H1 (cell line): ENCODE data around the gene ATP2B1. TPM values are rescaled to one million over a fixed set of nuclear protein-coding genes. Genes with fewer than 3 reads are reported as not detected.

Source experiments
- CTCF ChIA-PET: fragments of 300-600 bp; sonication (Branson Sonifier 250); formaldehyde crosslinking; loops from one replicate; lab custom pipeline; 2021; ENCODE audit not compliant: partially characterized antibody; lab: Charles Lee
- POLR2A ChIA-PET: fragments of 300-600 bp; sonication (Branson Sonifier 250); formaldehyde crosslinking; loops from one replicate; lab custom pipeline; 2021; ENCODE audit warnings: inconsistent platforms; ENCODE audit not compliant: partially characterized antibody; lab: Charles Lee
- DNase-seq, 2 experiments: peaks; one replicate each; pipeline versions ENCODE4 v3.0.0 to v3.0.0-alpha.2; 2010 to 2022; ENCODE audit warnings: low spot score in 2 of 2, low read depth in 1 of 2, mixed read lengths in 1 of 2
- FAIRE-seq: peaks from 2 replicates; lab custom pipeline; 2011; peaks lifted over from hg19 to GRCh38; lab: Jason Lieb, UNC
- H2AFZ ChIP-seq: 2 replicates; pipeline ENCODE4 v1.8.1; 2012; ENCODE audit warnings: low read length, inconsistent platforms
- H2AK5ac ChIP-seq: 2 replicates; pipeline ENCODE4 v1.6.1; 2013; ENCODE audit warnings: low read depth, low read length
- H2BK120ac ChIP-seq: replicated peaks from 2 replicates; pipeline ENCODE3; 2013; ENCODE audit warnings: low read depth, low read length, inconsistent platforms
- H2BK12ac ChIP-seq: 2 replicates; pipeline ENCODE4 v1.6.1; 2013; ENCODE audit warnings: low read depth, low read length
- H2BK15ac ChIP-seq: 2 replicates; pipeline ENCODE4 v1.6.1; 2013; ENCODE audit warnings: low read length
- H2BK20ac ChIP-seq: 2 replicates; pipeline ENCODE4 v1.6.1; 2013; ENCODE audit warnings: low read length
- H2BK5ac ChIP-seq: 2 replicates; pipeline ENCODE4 v1.6.1; 2013; ENCODE audit warnings: low read depth, low read length
- H3K14ac ChIP-seq: 2 replicates; pipeline ENCODE4 v1.6.1; 2013; ENCODE audit warnings: inconsistent platforms; ENCODE audit not compliant: insufficient read length
- H3K18ac ChIP-seq: 2 replicates; pipeline ENCODE4 v1.6.1; 2013; ENCODE audit warnings: low read length; ENCODE audit errors: extremely low read depth
- H3K23ac ChIP-seq: 2 replicates; pipeline ENCODE4 v1.6.1; 2013; ENCODE audit warnings: inconsistent platforms; ENCODE audit not compliant: insufficient read length
- H3K23me2 ChIP-seq: 2 replicates; pipeline ENCODE4 v1.6.1; 2013; ENCODE audit warnings: low read depth, low read length
- H3K27ac ChIP-seq: 2 replicates; pipeline ENCODE4 v1.6.1; 2011; ENCODE audit warnings: low read depth, low read length, inconsistent platforms
- H3K27me3 ChIP-seq, 4 experiments: replicated peaks in 1 of 4; 1 replicate in 1 of 4; 2 replicates in 3 of 4; pipeline versions ENCODE4 v1.6.1 to v1.8.1; 2011 to 2013; ENCODE audit warnings: low read length in 3 of 4, mild to moderate bottlenecking in 3 of 4, inconsistent platforms in 2 of 4, mixed read lengths in 2 of 4, moderate library complexity in 1 of 4; ENCODE audit not compliant: control insufficient read depth in 3 of 4, insufficient read depth in 3 of 4; ENCODE audit errors: extremely low read depth in 1 of 4
- H3K36me3 ChIP-seq, 4 experiments: 2 replicates each; pipeline versions ENCODE4 v1.6.1 to v1.8.1; 2011 to 2013; ENCODE audit warnings: mild to moderate bottlenecking in 4 of 4, low read length in 3 of 4, moderate library complexity in 2 of 4, control low read depth in 1 of 4, inconsistent platforms in 1 of 4; ENCODE audit not compliant: insufficient read depth in 4 of 4, control insufficient read depth in 2 of 4
- H3K4ac ChIP-seq: replicated peaks from 2 replicates; pipeline ENCODE3; 2013; ENCODE audit warnings: low read length, low read depth, mixed read lengths, inconsistent platforms; ENCODE audit not compliant: insufficient read length
- H3K4me1 ChIP-seq, 4 experiments: replicated peaks in 1 of 4; 1 replicate in 1 of 4; 2 replicates in 3 of 4; pipeline versions ENCODE4 v1.6.1 to v1.8.1; 2011 to 2013; ENCODE audit warnings: low read length in 3 of 4, inconsistent platforms in 2 of 4, mixed read lengths in 1 of 4; ENCODE audit not compliant: insufficient read depth in 4 of 4, control insufficient read depth in 3 of 4
- H3K4me2 ChIP-seq, 2 experiments: 2 replicates each; pipeline versions ENCODE4 v1.6.1 to v1.8.1; 2011 to 2013; ENCODE audit warnings: low read depth in 2 of 2, low read length in 2 of 2, control low read depth in 1 of 2, inconsistent platforms in 1 of 2, mild to moderate bottlenecking in 1 of 2; ENCODE audit not compliant: insufficient read depth in 1 of 2
- H3K4me3 ChIP-seq, 4 experiments: fragments of 200-600, 300-600 bp in 1 of 4; sonication (generic), shearing (Covaris generic), sonication (Bioruptor Twin) in 1 of 4; 2 replicates each; pipeline versions ENCODE4 v1.5.1 to v1.8.1; 2011 to 2016; ENCODE audit warnings: low read length in 4 of 4, low read depth in 3 of 4, control low read depth in 2 of 4, inconsistent platforms in 2 of 4, mild to moderate bottlenecking in 2 of 4, mixed read lengths in 1 of 4, moderate library complexity in 1 of 4; ENCODE audit not compliant: insufficient read depth in 2 of 4; ENCODE audit errors: extremely low read depth in 1 of 4
- H3K56ac ChIP-seq: replicated peaks from 2 replicates; pipeline ENCODE3; 2013; ENCODE audit warnings: low read depth, mild to moderate bottlenecking, mixed read lengths, low read length, inconsistent platforms; ENCODE audit not compliant: insufficient read length
- H3K79me1 ChIP-seq: 2 replicates; pipeline ENCODE4 v1.6.1; 2013; ENCODE audit warnings: low read depth, low read length, control low read depth
- H3K79me2 ChIP-seq, 2 experiments: 2 replicates each; pipeline versions ENCODE4 v1.6.1 to v1.8.1; 2012 to 2013; ENCODE audit warnings: low read length in 2 of 2, mild to moderate bottlenecking in 2 of 2, inconsistent platforms in 1 of 2; ENCODE audit not compliant: insufficient read depth in 2 of 2, control insufficient read depth in 1 of 2
- H3K9ac ChIP-seq, 4 experiments: replicated peaks in 1 of 4; 1 replicate in 1 of 4; 2 replicates in 3 of 4; pipeline versions ENCODE4 v1.6.1 to v1.8.1; 2011 to 2013; ENCODE audit warnings: low read depth in 3 of 4, low read length in 3 of 4, control low read depth in 2 of 4, mild to moderate bottlenecking in 2 of 4, moderate library complexity in 2 of 4, inconsistent platforms in 1 of 4; ENCODE audit errors: extremely low read depth in 1 of 4
- H3K9me3 ChIP-seq, 2 experiments: 2 replicates each; pipeline versions ENCODE4 v1.6.1 to v1.8.1; 2012 to 2013; ENCODE audit warnings: mild to moderate bottlenecking in 2 of 2, moderate library complexity in 2 of 2, control low read depth in 1 of 2, inconsistent platforms in 1 of 2, low read depth in 1 of 2, low read length in 1 of 2, mixed read lengths in 1 of 2; ENCODE audit not compliant: insufficient read depth in 2 of 2
- H4K20me1 ChIP-seq, 2 experiments: replicated peaks in 1 of 2; 2 replicates each; pipeline versions ENCODE3 to v1.8.1; 2011 to 2013; ENCODE audit warnings: inconsistent platforms in 2 of 2, low read length in 2 of 2, mild to moderate bottlenecking in 1 of 2; ENCODE audit not compliant: insufficient read depth in 2 of 2, control insufficient read depth in 1 of 2
- H4K5ac ChIP-seq: 2 replicates; pipeline ENCODE4 v1.6.1; 2013; ENCODE audit warnings: low read length, low read depth, mixed read lengths, inconsistent platforms; ENCODE audit not compliant: insufficient read length
- H4K8ac ChIP-seq: 2 replicates; pipeline ENCODE4 v1.8.0; 2013; ENCODE audit warnings: mild to moderate bottlenecking, moderate library complexity, low read length, inconsistent platforms; ENCODE audit not compliant: insufficient read depth; ENCODE audit errors: extremely low read depth
- H4K91ac ChIP-seq: replicated peaks from 2 replicates; pipeline ENCODE3; 2013; ENCODE audit warnings: low read length, mixed read lengths, inconsistent platforms; ENCODE audit not compliant: insufficient read length
- HDAC2 ChIP-seq, 2 experiments: fragments of 300-600 bp in 1 of 2; sonication (generic) in 1 of 2; IDR thresholded peaks; 2 replicates each; pipeline ENCODE4 v1.6.1; 2011 to 2012; ENCODE audit warnings: low read depth in 2 of 2, low read length in 2 of 2, mild to moderate bottlenecking in 2 of 2, moderate library complexity in 2 of 2, borderline replicate concordance in 1 of 2, inconsistent platforms in 1 of 2
- POLR2A ChIP-seq, 2 experiments: IDR thresholded peaks; 1 replicate in 1 of 2; 2 replicates in 1 of 2; pipeline ENCODE4 v1.6.1; 2011; ENCODE audit warnings: low read depth in 2 of 2, low read length in 2 of 2, mild to moderate bottlenecking in 2 of 2; ENCODE audit errors: control extremely low read depth in 1 of 2
- RNF2 ChIP-seq: fragments of 200-900, 300-1000 bp; sonication (generic); IDR thresholded peaks from 2 replicates; pipeline ENCODE4 v1.7.1; 2016; ENCODE audit warnings: borderline replicate concordance, low read depth, mild to moderate bottlenecking, antibody characterized with exemption, low read length; ENCODE audit not compliant: poor library complexity, severe bottlenecking; ENCODE audit errors: missing control alignments
- WGBS, 2 experiments: shearing (Covaris generic) in 1 of 2; methylation state at CpG; one replicate each; pipeline versions ENCODE4 v1.1.6 to v1.1.7; 2013 to 2015; ENCODE audit warnings: low lambda C conversion rate in 2 of 2, mixed read lengths in 2 of 2, inconsistent platforms in 1 of 2, low coverage in 1 of 2, missing lambda C conversion rate in 1 of 2; ENCODE audit not compliant: insufficient replicate concordance in 2 of 2, insufficient coverage in 1 of 2, insufficient read length in 1 of 2; ENCODE audit errors: extremely low coverage in 1 of 2, missing lambda C conversion rate in 1 of 2; 5-methylcytosine and 5-hydroxymethylcytosine counted together
- polyA plus RNA-seq, 7 experiments: library from polyadenylated mRNA; depleted of rRNA in 3 of 7; stranded (reverse) in 5 of 7; unstranded in 2 of 7; fragments of >200 nt in 5 of 7; fragments of 200-250 nt in 2 of 7; gene quantifications; 1 replicate in 5 of 7; 2 replicates in 1 of 7; 4 replicates in 1 of 7; pipeline versions ENCODE4 v1.2.1 to v1.2.3, GENCODE V29; 2011 to 2013; ENCODE audit warnings: missing spikeins in 2 of 7, mixed read lengths in 2 of 7
- total RNA-seq: library from RNA; stranded (reverse); fragmentation: NEBNext Ultra II Directional; extraction: Animal tissue kit (Norgen Biotek cat#: 25700); gene quantifications from 2 replicates; pipeline ENCODE4 v1.2.1, GENCODE V29; 2021

The ATP2B1 gene
- total and polyA plus RNA-seq, 2 of the 8 experiments (the other 6 are each of a cell fraction or from before 2014, with no cell fraction given), result 4.3 to 32.0 TPM

DNA sequence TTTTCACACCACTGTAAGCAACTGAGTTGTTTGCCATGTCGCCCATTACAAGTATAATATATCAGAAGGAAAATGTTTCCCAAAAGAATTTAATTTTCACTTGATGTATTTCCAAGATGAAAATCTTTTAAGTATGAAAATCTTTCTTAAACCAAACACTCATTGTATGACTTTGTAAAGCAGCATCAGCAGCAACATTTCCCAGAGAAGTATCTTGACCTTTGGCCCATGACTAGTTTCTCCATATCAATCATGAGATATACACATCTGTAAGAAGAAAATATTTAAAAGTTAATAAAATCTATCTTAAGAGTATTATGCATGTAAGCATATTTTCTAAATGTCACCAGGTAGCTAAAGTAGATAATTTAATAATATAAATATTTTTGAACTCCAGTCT is 52.8 kb downstream of the ATP2B1 start:
- Histone ChIP-seq H2BK20ac (no peak overlapping the region), H3K23me2 (no peaks in the 10 kb centered on the region), H4K91ac (no peak overlapping the region), H3K23ac (no peak overlapping the region), H3K14ac (no peak overlapping the region), H4K5ac (no peak overlapping the region), H3K36me3 (no peaks in the 10 kb centered on the region), H3K27me3 (peaks cover 0 to 1% (median 0%) of the 10 kb centered on the region in 4 experiments; a peak in 1 of 7 replicates), H2BK5ac (no peak overlapping the region), H3K4me1 (peaks cover 0 to 5% (median 0%) of the 10 kb centered on the region in 4 experiments; a peak in 1 of 7 replicates), H3K79me2 (peaks cover 0 to 17% of the 10 kb centered on the region in 2 experiments; a peak in 2 of 4 replicates), H2BK15ac (no peak overlapping the region), H2AFZ (no peak overlapping the region), H3K27ac (no peak overlapping the region), H2BK120ac (no peak overlapping the region), H3K56ac (no peak overlapping the region), H3K18ac (no peak overlapping the region), H3K9me3 (no peaks in the 10 kb centered on the region), H2BK12ac (no peak overlapping the region), H4K20me1 (peaks cover 0 to 2% of the 10 kb centered on the region in 2 experiments), H2AK5ac (no peak overlapping the region), H3K4ac (no peak overlapping the region), H3K4me3 (no peak overlapping the region), H4K8ac (no peak overlapping the region), H3K79me1 (no peaks in the 10 kb centered on the region), H3K4me2 (no peak overlapping the region), H3K9ac (no peak overlapping the region)
- 84% methylated on average over 1 of the region's 1 CpG; no CpG with 5 or more reads in 1 of the 2 experiments for WGBS, 2 experiments
- ChIA-PET POLR2A (no interaction called here), CTCF (interaction anchor here (1.0 to 1.7 kb wide), 2 partner anchors 12 to 16 kb away, joined by 3 read pairs; no protein-coding TSS in a partner anchor)
- FAIRE-seq (no peak), DNase-seq (no peak)
- TF ChIP-seq RNF2 (no peak), POLR2A (IDR thresholded peaks at IDR 0.05; ENCODE audit: control extremely low read depth in 1 of 2, low read depth in 2 of 2, low read length in 2 of 2) (no peak), HDAC2 (IDR thresholded peaks at IDR 0.05; ENCODE audit: borderline replicate concordance in 1 of 2, low read depth in 2 of 2, low read length in 2 of 2) (no peak)
